Raji (cell line): ENCODE measurements around the gene MYH10.

ENCODE experiments used
- POLR2A ChIP-seq: IDR thresholded peaks from 2 replicates; pipeline ENCODE4 v1.6.1; 2011; ENCODE audit warnings: low read depth, low read length, control low read depth; ENCODE audit not compliant: insufficient read depth

The MYH10 gene

GRCh38 chr17:8445536-8445935 is 185.0 kb downstream of the MYH10 start:
- TF ChIP-seq POLR2A: no peak

GRCh38 chr17:8444494-8444893 is 186.0 kb downstream of the MYH10 start:
- TF ChIP-seq POLR2A: no peak

- TF ChIP-seq POLR2A: no peak
These were observed 186.8 kb downstream of the MYH10 start for GRCh38 chr17:8443756-8444155.

GRCh38 chr17:8442310-8442709 is 188.2 kb downstream of the MYH10 start:
- TF ChIP-seq POLR2A: no peak

GRCh38 chr17:8441690-8442089 is 188.8 kb downstream of the MYH10 start:
- TF ChIP-seq POLR2A: no peak

GRCh38 chr17:8439681-8440080 is 190.8 kb downstream of the MYH10 start:
- no peak for TF ChIP-seq POLR2A

GRCh38 chr17:8438441-8438840 is 192.1 kb downstream of the MYH10 start:
- no peak for TF ChIP-seq POLR2A

- no peak for TF ChIP-seq POLR2A
These were observed 193.7 kb downstream of the MYH10 start for GRCh38 chr17:8436844-8437171.

GRCh38 chr17:8436169-8436843 is 194.2 kb downstream of the MYH10 start:
- TF ChIP-seq POLR2A: no peak

GRCh38 chr17:8435245-8436168 is 195.0 kb downstream of the MYH10 start, which contains the start of gene NDEL1:
Gene NDEL1 (plus strand): TSS chr17:8435884. CDS start chr17:8444272, 8,388 bp downstream.
- TF ChIP-seq POLR2A: peak; percentile 97

GRCh38 chr17:8430966-8431365 is 199.6 kb downstream of the MYH10 start:
- no peak for TF ChIP-seq POLR2A

GRCh38 chr17:8426802-8427201 is 203.7 kb downstream of the MYH10 start:
- TF ChIP-seq POLR2A: no peak

GRCh38 chr17:8426094-8426720 is 204.3 kb downstream of the MYH10 start:
- TF ChIP-seq POLR2A: no peak
